Measurements from ENCODE around the gene YWHAQ.

DNA sequence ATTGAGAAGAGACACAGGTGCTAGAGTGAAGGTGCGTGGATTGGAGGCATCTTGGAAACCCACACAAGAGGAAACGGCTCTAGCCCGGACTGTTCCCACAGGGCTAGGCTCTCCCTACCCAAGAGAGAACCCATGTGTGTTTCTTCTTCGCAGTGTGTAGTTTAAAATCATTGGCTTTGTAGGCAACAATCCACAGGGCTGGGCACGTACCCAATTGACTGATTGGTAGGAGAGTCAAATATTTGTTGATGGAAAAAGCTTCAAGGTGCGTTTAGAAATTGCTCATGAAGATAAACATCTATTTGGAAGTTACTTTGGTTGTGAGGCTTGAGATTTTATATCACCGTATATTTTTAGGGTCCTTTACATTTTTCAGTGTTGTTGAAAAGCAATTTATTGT, 13.2 kb upstream of the YWHAQ start:
- TF ChIP-seq, protein P1, sequence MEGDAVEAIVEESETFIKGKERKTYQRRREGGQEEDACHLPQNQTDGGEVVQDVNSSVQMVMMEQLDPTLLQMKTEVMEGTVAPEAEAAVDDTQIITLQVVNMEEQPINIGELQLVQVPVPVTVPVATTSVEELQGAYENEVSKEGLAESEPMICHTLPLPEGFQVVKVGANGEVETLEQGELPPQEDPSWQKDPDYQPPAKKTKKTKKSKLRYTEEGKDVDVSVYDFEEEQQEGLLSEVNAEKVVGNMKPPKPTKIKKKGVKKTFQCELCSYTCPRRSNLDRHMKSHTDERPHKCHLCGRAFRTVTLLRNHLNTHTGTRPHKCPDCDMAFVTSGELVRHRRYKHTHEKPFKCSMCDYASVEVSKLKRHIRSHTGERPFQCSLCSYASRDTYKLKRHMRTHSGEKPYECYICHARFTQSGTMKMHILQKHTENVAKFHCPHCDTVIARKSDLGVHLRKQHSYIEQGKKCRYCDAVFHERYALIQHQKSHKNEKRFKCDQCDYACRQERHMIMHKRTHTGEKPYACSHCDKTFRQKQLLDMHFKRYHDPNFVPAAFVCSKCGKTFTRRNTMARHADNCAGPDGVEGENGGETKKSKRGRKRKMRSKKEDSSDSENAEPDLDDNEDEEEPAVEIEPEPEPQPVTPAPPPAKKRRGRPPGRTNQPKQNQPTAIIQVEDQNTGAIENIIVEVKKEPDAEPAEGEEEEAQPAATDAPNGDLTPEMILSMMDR (IDR thresholded peaks at IDR 0.05) = no peak
- no peak for TF ChIP-seq POLR2A (IDR thresholded peaks at IDR 0.05)
